ENCODE measurements around the gene ELAPOR1. TPM values are rescaled to one million over a fixed set of nuclear protein-coding genes. Genes with fewer than 3 reads are reported as not detected.

ELAPOR1 gene
- total and polyA plus RNA-seq, 4 donors = 4.0 to 9.3 (median 7.9) TPM

- H3K4me1 ChIP-seq (ENCODE audit: control insufficient read depth, insufficient read depth, low read length) = peaks cover 15% of the 10 kb centered on the region
- peak overlapping the region; percentile 91 for H3K27ac ChIP-seq (ENCODE audit: low read depth, low read length)
- H3K9me3 ChIP-seq (ENCODE audit: control insufficient read depth, insufficient read depth, low read length) = no peaks in the 10 kb centered on the region
- DNase-seq (ENCODE audit: low read depth in 4 of 6, low spot score in 6 of 6) = peak in 4 of 6 donors; percentile 24 to 77 (median 53)
- no peaks in the 10 kb centered on the region for H3K27me3 ChIP-seq (ENCODE audit: control insufficient read depth, insufficient read depth, low read length)
- WGBS (ENCODE audit: insufficient coverage) = 17% methylated on average over 1 of the region's 3 CpGs
- H3K4me3 ChIP-seq (ENCODE audit: low read depth, low read length) = no peak overlapping the region
- H3K36me3 ChIP-seq (ENCODE audit: control insufficient read depth, insufficient read depth, low read length) = no peaks in the 10 kb centered on the region
Measured at GRCh38 chr1:109083501-109083900, 30.4 kb upstream of the ELAPOR1 start.

GRCh38 chr1:109083923-109084322 lies 30.0 kb upstream of the ELAPOR1 start:
- no CpG with 5 or more reads among the region's 1 CpG for WGBS (ENCODE audit: insufficient coverage)
- H3K27me3 ChIP-seq (ENCODE audit: control insufficient read depth, insufficient read depth, low read length) = no peaks in the 10 kb centered on the region
- peaks cover 19% of the 10 kb centered on the region for H3K4me1 ChIP-seq (ENCODE audit: control insufficient read depth, insufficient read depth, low read length)
- DNase-seq (ENCODE audit: low read depth in 4 of 6, low spot score in 6 of 6) = peak in 5 of 6 donors; percentile 64 to 94 (median 77)
- no peaks in the 10 kb centered on the region for H3K9me3 ChIP-seq (ENCODE audit: control insufficient read depth, insufficient read depth, low read length)
- H3K27ac ChIP-seq (ENCODE audit: low read depth, low read length) = peak overlapping the region; percentile 91
- H3K4me3 ChIP-seq (ENCODE audit: low read depth, low read length) = no peak overlapping the region
- no peaks in the 10 kb centered on the region for H3K36me3 ChIP-seq (ENCODE audit: control insufficient read depth, insufficient read depth, low read length)

GRCh38 chr1:109084563-109085517 lies 29.1 kb upstream of the ELAPOR1 start:
- Histone ChIP-seq H3K9me3 (ENCODE audit: control insufficient read depth, insufficient read depth, low read length) (no peaks in the 10 kb centered on the region), H3K4me3 (ENCODE audit: low read depth, low read length) (no peak overlapping the region), H3K27me3 (ENCODE audit: control insufficient read depth, insufficient read depth, low read length) (no peaks in the 10 kb centered on the region), H3K27ac (ENCODE audit: low read depth, low read length) (peak overlapping the region; percentile 91), H3K36me3 (ENCODE audit: control insufficient read depth, insufficient read depth, low read length) (no peaks in the 10 kb centered on the region), H3K4me1 (ENCODE audit: control insufficient read depth, insufficient read depth, low read length) (peaks cover 28% of the 10 kb centered on the region)
- DNase-seq (ENCODE audit: low read depth in 4 of 6, low spot score in 6 of 6) = no peak
- 62% methylated on average over 9 of the region's 13 CpGs for WGBS (ENCODE audit: insufficient coverage)

- peak overlapping the region; percentile 99 for H3K27ac ChIP-seq (ENCODE audit: low read depth, low read length)
- DNase-seq (ENCODE audit: low read depth in 4 of 6, low spot score in 6 of 6) = peak in 3 of 6 donors; percentile 58 to 98 (median 90)
Measured at GRCh38 chr1:109089242-109090015, 24.5 kb upstream of the ELAPOR1 start.

DNA sequence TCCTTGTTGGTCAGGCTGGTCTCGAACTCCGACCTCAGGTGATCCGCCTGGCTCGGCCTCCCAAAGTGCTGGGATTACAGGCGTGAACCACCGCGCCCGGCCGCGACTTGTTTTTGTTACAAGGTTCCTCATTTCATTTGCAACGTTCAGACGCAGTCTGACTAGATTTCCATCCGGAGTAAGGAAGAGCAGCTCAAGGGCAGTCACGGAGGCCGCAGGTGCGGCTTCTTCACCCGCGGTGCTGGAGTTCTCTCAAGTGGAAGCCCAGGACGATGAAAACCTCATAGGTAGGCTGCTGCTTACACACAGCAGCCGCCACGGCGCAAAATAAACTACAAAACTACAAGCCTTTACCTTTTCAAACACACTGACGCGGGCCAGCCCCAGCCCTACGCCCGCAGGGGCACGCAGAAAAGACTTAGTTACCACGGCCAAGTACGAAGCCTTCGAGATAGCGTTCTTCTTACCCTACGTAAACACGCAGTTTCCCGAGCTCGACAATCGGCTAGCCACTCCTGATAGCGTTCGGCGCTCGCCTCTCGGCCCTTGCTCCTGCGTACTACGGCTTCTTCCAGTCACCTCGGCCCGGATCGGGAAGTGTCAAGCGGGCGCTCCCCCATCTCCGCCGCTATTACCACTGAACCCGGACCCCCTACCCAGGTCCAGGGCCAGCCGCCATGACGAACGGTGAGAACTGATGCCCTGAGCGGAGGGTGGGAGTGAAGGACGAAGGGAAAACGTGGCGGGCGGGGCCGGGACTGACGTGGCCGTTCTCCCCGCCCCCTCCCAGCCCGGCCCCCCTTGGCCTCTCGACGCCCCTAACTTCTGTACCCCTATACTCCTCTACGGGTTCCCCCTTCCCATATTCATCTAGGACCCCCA lies 23.5 kb upstream of the ELAPOR1 start, which contains the start of gene TMEM167B:
Gene TMEM167B (plus strand): TSS at position 569 of the 882 bp plus-strand sequence. CDS start 109 bp downstream, at position 678.
- WGBS (ENCODE audit: insufficient coverage) = 12% methylated on average over 51 of the region's 67 CpGs
- Histone ChIP-seq H3K9me3 (ENCODE audit: control insufficient read depth, insufficient read depth, low read length) (no peaks in the 10 kb centered on the region), H3K36me3 (ENCODE audit: control insufficient read depth, insufficient read depth, low read length) (peaks cover 15% of the 10 kb centered on the region), H3K4me3 (ENCODE audit: low read depth, low read length) (peak within 1 kb of the TSS; percentile 99), H3K4me1 (ENCODE audit: control insufficient read depth, insufficient read depth, low read length) (peaks cover 19% of the 10 kb centered on the region), H3K27ac (ENCODE audit: low read depth, low read length) (peak within 1 kb of the TSS; percentile 99), H3K27me3 (ENCODE audit: control insufficient read depth, insufficient read depth, low read length) (no peaks in the 10 kb centered on the region)
- DNase-seq (ENCODE audit: low read depth in 4 of 6, low spot score in 6 of 6) = peak in 5 of 6 donors; percentile 86 to 98 (median 88)

More at GRCh38 chr1:109089242-109090015, 24.5 kb upstream of the ELAPOR1 start:
- H3K27me3 ChIP-seq (ENCODE audit: control insufficient read depth, insufficient read depth, low read length) = no peaks in the 10 kb centered on the region
- peaks cover 14% of the 10 kb centered on the region for H3K36me3 ChIP-seq (ENCODE audit: control insufficient read depth, insufficient read depth, low read length)
- no peaks in the 10 kb centered on the region for H3K9me3 ChIP-seq (ENCODE audit: control insufficient read depth, insufficient read depth, low read length)
- peak overlapping the region; percentile 99 for H3K4me3 ChIP-seq (ENCODE audit: low read depth, low read length)
- H3K4me1 ChIP-seq (ENCODE audit: control insufficient read depth, insufficient read depth, low read length) = peaks cover 27% of the 10 kb centered on the region
- 75% methylated on average over 19 of the region's 31 CpGs for WGBS (ENCODE audit: insufficient coverage)

DNA sequence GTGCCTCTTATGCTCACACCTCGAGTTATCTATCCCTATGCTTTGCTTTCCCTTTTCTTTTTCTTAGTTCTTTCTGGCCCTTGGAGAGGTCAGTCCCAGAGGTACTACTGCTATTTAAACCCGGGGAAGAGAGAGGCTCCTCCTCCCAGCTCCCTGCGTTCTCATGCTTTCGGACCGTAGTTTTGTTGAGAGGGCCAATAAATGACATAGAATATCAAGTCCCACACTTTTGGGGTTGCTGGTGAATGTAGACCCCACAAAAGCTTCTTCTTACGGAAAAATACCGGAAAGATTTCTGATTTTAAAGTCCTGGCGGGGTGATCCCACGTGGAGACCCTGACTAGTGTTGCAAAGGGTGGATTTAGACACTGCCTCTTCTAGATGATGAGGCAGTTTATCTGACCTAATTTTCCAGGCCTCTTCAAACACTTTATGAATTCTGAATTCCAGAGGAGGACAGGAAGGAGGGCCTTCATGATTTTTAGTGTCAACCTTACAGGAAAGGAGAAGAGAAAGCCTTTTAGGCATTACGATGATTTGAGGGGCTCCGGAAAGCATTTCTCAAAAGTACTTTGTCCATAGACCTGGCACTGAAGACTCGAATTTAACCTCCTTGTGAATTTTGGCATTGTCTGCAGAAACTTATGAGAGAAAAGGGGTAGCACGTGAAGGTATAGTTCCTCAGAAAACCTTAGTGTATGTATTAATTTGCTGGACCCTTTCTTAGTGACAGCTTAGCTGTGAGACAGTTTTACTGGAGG lies 22.7 kb upstream of the ELAPOR1 start:
- no peaks in the 10 kb centered on the region for H3K27me3 ChIP-seq (ENCODE audit: control insufficient read depth, insufficient read depth, low read length)
- DNase-seq (ENCODE audit: low read depth in 4 of 6, low spot score in 6 of 6) = no peak
- H3K27ac ChIP-seq (ENCODE audit: low read depth, low read length) = peak overlapping the region; percentile 99
- peak overlapping the region; percentile 99 for H3K4me3 ChIP-seq (ENCODE audit: low read depth, low read length)
- peaks cover 19% of the 10 kb centered on the region for H3K4me1 ChIP-seq (ENCODE audit: control insufficient read depth, insufficient read depth, low read length)
- peaks cover 15% of the 10 kb centered on the region for H3K36me3 ChIP-seq (ENCODE audit: control insufficient read depth, insufficient read depth, low read length)
- WGBS (ENCODE audit: insufficient coverage) = 16% methylated on average over 5 of the region's 13 CpGs
- H3K9me3 ChIP-seq (ENCODE audit: control insufficient read depth, insufficient read depth, low read length) = no peaks in the 10 kb centered on the region

- H3K36me3 ChIP-seq (ENCODE audit: control insufficient read depth, insufficient read depth, low read length) = peaks cover 15% of the 10 kb centered on the region
- H3K4me3 ChIP-seq (ENCODE audit: low read depth, low read length) = peak overlapping the region; percentile 99
- peak overlapping the region; percentile 99 for H3K27ac ChIP-seq (ENCODE audit: low read depth, low read length)
- H3K27me3 ChIP-seq (ENCODE audit: control insufficient read depth, insufficient read depth, low read length) = no peaks in the 10 kb centered on the region
- peaks cover 19% of the 10 kb centered on the region for H3K4me1 ChIP-seq (ENCODE audit: control insufficient read depth, insufficient read depth, low read length)
- WGBS (ENCODE audit: insufficient coverage) = no CpG with 5 or more reads among the region's 1 CpG
- H3K9me3 ChIP-seq (ENCODE audit: control insufficient read depth, insufficient read depth, low read length) = no peaks in the 10 kb centered on the region
- no peak for DNase-seq (ENCODE audit: low read depth in 4 of 6, low spot score in 6 of 6)
Measured at GRCh38 chr1:109091839-109092193, 22.1 kb upstream of the ELAPOR1 start.

DNA sequence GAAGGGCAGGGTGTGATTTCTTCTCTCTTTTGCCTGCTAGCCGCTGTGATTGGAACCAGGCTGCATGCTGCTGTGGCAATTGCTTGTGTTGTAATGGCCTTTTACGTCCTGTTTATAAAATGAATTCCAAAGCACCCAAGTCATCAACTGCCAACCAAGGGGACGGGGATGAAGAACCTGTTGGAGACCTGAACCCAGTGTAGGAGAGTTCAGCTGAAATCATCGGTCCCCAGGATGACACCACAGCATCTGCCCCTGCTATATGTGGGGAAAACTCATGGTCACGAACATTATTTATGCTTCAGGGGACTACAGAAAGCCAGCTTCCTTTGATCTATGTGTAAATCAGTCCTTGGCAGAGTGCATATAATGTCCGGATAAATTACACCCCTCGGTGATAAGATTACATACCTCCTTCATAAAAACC lies 19.5 kb upstream of the ELAPOR1 start:
- no peaks in the 10 kb centered on the region for H3K27me3 ChIP-seq (ENCODE audit: control insufficient read depth, insufficient read depth, low read length)
- H3K27ac ChIP-seq (ENCODE audit: low read depth, low read length) = no peak overlapping the region
- H3K9me3 ChIP-seq (ENCODE audit: control insufficient read depth, insufficient read depth, low read length) = no peaks in the 10 kb centered on the region
- H3K36me3 ChIP-seq (ENCODE audit: control insufficient read depth, insufficient read depth, low read length) = peaks cover 15% of the 10 kb centered on the region
- peaks cover 10% of the 10 kb centered on the region for H3K4me1 ChIP-seq (ENCODE audit: control insufficient read depth, insufficient read depth, low read length)
- no peak overlapping the region for H3K4me3 ChIP-seq (ENCODE audit: low read depth, low read length)
- no CpG with 5 or more reads among the region's 7 CpGs for WGBS (ENCODE audit: insufficient coverage)
- no peak for DNase-seq (ENCODE audit: low read depth in 4 of 6, low spot score in 6 of 6)

Data from spinal cord (tissue), 10 donors.